GM12891 (cell line): Measurements from ENCODE around the gene GINS2.

ENCODE experiments used
- PAX5 ChIP-seq: IDR thresholded peaks from 2 replicates; pipeline ENCODE4 v1.6.1; 2011; ENCODE audit warnings: low read length, moderate library complexity, mild to moderate bottlenecking; ENCODE audit not compliant: insufficient read depth, severe bottlenecking
- POLR2A ChIP-seq: IDR thresholded peaks from 2 replicates; pipeline ENCODE4 v1.6.1; 2011; ENCODE audit warnings: low read depth, low read length, control low read depth
- POLR2AphosphoS5 ChIP-seq: IDR thresholded peaks from 2 replicates; pipeline ENCODE4 v1.6.1; 2011; ENCODE audit warnings: low read depth, low read length, control low read depth
- POU2F2 ChIP-seq: IDR thresholded peaks from 2 replicates; pipeline ENCODE4 v1.6.1; 2011; ENCODE audit warnings: low read depth, mild to moderate bottlenecking, control low read depth, low read length, moderate library complexity

DNA sequence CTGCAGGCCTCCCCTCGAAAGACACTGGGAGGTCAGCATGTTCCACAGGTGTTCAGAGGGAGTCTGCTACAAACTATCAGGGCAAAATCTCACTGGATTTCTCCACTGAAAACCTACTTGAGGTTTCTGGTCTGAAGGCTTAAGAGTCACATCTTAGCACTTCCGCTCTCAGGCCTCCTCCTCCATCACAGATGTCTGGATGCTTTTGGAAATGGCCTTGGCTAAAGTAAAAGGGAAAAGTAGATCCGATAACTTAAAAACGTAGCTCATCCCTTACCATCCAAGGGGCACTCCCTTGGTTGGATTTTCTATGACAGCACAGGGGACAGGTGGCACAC, 14.4 kb downstream of the GINS2 start:
- TF ChIP-seq POLR2A (no peak), PAX5 (no peak), POLR2AphosphoS5 (no peak), POU2F2 (no peak)
